GM20431 (cell line): ENCODE data around the gene SART1.

Experiments used
- in situ Hi-C: fragments of 300-500 bp; cut with MseI, MboI; formaldehyde crosslinking; loops from one replicate; pipeline ENCODE4 v1.15.0; 2020; ENCODE audit warnings: low sequenced_read_pairs; ENCODE audit not compliant: unreplicated experiment

Gene SART1

DNA sequence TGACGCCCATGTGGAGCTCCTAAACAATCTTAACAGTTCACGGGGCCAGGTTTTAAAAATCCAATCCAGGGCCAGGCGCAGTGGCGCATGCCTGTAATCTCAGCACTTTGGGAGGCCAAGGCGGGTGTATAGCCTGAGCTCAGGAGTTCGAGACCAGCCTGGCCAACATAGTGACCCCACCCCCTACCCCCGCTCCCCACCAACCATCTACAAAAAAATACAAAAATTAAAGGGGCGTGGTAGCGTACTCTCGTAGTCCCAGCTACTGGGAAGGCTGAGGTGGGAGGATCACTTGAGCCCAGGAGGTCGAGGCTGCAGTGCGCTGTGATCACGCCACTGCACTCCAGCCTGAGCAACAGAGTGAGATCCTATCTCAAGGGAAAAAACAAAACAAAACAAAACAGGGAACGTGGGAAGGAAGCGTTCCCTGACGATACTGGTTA lies 689 bp upstream of the SART1 start:
- in situ Hi-C loops, result no loop called here

DNA sequence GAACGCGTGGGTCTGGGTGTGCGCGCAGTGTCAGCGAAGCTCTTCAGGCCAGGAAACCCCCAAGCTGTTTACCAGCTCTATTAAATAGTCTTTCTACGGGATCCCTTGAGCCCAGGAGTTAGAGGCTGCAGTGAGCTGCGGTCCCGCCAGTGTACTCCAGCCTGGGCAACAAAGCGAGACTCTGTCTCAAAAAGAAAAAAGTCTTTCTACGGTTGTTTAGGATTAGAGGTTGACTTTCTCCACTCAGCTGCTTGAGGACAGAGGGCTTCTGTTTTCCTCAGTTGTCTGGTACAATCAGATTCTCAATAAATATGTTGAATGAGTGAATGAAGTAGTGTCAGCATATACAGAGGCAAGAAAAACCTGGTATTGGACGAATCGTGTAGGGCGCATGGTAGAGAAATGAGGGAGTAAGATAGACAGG lies 619 bp downstream of the SART1 start:
- in situ Hi-C loops, result no loop called here

DNA sequence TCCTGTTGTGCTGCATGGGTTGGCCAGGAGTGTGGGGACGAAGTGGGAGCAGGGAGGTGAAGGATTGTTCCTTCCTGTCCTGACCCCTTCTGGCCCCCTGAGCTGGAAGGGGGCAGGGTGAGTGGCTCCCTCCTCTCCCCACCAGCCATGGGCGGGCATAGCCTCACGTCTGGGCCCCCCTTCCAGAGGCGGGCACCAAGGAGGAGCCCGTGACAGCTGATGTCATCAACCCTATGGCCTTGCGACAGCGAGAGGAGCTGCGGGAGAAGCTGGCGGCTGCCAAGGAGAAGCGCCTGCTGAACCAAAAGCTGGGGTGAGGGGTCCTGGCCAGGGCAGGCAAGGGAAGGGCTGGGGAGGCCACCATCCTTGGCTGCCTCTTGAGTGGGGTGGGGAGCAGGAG lies 3.4 kb downstream of the SART1 start:
- in situ Hi-C loops, result no loop called here

DNA sequence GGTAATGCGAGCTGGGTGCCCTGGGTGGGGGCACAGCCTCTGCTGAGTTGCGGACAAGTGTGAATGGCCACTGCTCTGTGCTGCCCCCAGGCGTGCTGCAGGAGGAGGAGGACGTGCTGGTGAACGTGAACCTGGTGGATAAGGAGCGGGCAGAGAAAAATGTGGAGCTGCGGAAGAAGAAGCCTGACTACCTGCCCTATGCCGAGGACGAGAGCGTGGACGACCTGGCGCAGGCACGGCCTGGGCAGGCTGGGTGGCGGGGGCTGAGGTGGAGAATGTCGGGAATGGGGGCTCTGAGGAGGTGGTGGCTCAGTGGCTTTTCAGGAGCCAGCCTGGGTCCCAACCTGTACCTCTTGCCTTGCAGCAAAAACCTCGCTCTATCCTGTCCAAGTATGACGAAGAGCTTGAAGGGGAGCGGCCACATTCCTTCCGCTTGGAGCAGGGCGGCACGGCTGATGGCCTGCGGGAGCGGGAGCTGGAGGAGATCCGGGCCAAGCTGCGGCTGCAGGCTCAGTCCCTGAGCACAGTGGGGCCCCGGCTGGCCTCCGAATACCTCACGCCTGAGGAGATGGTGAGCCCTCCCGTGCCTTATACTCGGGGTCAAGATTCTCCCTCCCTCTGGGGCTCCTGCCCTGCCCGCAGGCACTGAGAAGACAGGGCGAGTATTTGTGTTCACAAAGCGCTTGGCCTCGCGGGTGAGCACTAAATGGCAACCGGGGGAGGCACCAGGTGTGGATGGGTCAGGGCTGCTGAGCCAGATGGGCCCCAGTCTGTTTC lies 4.6 kb downstream of the SART1 start:
- in situ Hi-C loops, result no loop called here

GRCh38 chr11:65967329-65967934 lies 5.9 kb downstream of the SART1 start:
- in situ Hi-C loops, result no loop called here

GRCh38 chr11:65968600-65969482 lies 7.3 kb downstream of the SART1 start:
- in situ Hi-C loops, result no loop called here

GRCh38 chr11:65972116-65972515 lies 10.6 kb downstream of the SART1 start:
- in situ Hi-C loops, result no loop called here

DNA sequence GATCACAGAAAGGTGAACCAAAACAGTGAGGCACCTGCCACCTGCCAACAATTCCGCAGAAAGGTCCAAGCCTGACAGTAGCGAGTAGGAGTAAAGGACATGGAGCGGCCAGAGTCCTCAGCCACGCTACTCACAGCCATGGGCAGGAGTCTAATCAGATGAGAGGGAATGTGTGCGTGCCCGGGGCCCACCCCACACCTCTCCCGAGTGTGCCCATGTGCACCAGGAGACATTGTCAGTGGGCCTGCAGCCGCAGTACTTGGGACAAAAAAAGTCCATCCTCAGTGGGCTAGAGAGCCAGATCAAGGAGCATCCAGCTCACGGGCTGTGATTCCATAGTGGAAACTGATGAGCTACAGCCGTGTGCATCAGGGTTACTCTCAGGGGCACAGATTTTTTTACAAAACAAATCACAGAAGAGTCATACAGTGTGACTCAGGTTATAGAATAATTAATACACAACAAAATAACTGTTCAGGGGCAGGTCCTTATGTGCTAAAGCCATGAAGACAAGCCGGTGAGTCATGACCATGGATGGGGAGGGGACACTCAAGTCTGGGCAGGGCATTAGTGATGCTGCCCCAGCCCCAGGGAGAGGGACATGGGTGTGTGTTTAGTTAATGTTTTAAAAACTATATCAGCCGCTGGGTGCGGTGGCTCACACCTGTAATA lies 12.0 kb downstream of the SART1 start:
- in situ Hi-C loops, result no loop called here

DNA sequence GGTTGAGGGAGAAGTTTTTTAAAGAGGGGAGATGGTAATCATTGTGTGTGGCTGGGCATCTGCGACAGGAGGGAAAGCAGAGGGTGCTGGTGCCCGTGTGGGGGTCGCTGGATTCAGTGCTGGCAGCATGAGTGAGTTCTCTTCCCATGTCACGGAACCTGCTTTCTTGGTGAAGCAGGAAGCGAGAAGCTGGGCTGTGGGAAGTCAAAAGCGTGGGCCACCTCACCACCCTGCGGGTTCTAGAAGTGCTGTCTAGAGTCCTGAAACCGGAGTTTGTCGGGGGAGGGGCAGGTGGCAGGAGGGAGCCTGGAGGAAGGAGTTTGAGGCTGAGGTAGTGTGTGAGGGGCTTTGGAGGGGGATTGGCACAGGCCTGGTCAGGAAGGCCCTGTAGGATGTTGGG lies 14.2 kb downstream of the SART1 start:
- in situ Hi-C loops, result loop anchor here (25.0 kb wide), 1 partner anchor 263 kb away; the partner anchor contains the start of genes KAT5 and RNASEH2C

- in situ Hi-C loops, result loop anchor here (25.0 kb wide), 1 partner anchor 264 kb away; the partner anchor contains the start of genes KAT5 and RNASEH2C
Measured at GRCh38 chr11:65976216-65977176, 15.0 kb downstream of the SART1 start.

- in situ Hi-C loops, result loop anchor here (25.0 kb wide), 1 partner anchor 266 kb away; the partner anchor contains the start of genes KAT5 and RNASEH2C
Measured at GRCh38 chr11:65977621-65978390, 16.3 kb downstream of the SART1 start.

- in situ Hi-C loops, result loop anchor here (25.0 kb wide), 1 partner anchor 266 kb away; the partner anchor contains the start of genes KAT5 and RNASEH2C
Measured at GRCh38 chr11:65978391-65979238, 17.1 kb downstream of the SART1 start.

DNA sequence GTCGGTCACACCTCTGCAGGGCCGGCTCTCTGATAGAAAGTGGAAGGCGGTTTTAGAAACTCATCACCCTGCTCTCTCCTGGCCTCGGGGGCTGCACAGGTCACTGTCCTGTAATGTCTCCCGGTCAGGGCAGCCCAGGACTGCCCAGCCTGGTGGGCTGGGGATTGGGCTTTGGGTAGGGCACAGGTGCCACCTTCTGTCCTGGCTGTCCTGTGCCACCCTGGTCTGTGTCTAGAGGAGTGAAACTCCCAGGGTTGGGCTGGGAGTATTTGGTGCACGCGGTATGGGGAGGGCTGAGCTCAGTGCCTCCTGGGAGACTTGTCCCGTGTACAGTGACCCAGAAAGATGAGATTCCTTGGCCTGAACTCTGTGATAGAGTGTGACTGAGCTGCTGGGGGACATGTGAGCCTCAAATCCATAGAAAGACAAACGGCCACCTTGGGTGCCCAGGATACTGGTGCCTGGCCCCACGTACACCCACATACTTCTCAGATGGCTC lies 17.8 kb downstream of the SART1 start:
- in situ Hi-C loops, result loop anchor here (25.0 kb wide), 1 partner anchor 267 kb away; the partner anchor contains the start of genes KAT5 and RNASEH2C

DNA sequence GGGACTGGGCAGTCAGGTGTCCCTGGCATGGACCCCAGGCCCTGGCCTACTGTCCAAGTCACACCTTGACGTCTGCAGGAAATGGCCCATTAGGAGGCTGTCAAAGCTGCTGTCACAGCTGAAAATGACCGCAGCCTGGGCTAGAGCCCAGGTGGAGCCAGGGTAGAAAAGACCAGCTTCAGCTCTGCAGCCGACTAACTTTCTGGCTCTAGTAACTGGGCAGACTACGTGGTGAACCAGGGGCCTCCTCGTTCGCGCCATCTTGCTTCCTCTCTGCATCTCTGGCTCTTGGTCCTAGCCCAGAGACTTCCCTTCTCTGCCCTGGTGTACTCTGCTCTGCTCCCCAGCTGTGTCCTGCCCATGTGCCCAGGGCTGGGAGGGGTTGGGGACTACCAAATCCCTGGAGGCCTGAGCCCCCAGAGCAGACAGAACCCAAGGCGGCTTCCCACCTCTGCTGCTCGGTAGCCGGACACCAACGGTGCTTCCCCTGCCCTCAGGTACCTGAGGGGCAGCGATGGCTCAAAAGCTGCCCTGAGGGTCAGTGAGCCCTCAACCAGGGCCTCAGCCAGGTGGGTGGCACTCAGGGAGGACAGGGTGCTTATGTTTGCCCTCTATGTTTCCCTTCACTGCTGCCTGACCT lies 19.7 kb downstream of the SART1 start:
- in situ Hi-C loops, result loop anchor here (25.0 kb wide), 1 partner anchor 269 kb away; the partner anchor contains the start of genes KAT5 and RNASEH2C

- in situ Hi-C loops, result loop anchor here (25.0 kb wide), 1 partner anchor 270 kb away; the partner anchor contains the start of genes KAT5 and RNASEH2C
Measured at GRCh38 chr11:65981972-65982823, 20.7 kb downstream of the SART1 start.
